ENCODE measurements around the gene SLC16A2.
"Not testable (repeated sequence)": the region's sequence is repeated elsewhere in the genome, so short reads cannot be mapped to it uniquely, and the experiment has no call there.

Gene SLC16A2

GRCh38 chrX:74509989-74510388, 88.7 kb downstream of the SLC16A2 start:
- no peak for DNase-seq

- no peak for DNase-seq
These were observed 89.1 kb downstream of the SLC16A2 start for GRCh38 chrX:74510401-74510800.

DNA sequence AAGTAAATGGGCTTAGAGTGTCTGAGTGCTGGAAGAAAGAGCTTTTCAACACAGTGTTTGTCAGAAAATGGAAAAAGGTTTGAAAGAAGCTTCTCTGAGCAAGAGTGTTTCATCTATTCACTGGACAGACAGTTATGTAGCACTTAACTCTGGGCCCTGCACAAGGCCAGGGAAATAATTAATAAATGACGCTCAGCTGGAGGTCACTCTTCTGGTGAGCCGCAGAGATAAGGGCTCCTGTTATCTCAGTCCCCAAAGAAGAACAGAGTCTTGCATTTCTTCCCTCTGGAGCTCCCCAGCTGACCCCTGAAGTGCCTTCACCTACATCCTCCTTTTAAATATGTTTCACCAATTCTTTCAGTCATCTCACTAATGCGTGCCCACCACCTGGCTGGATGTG, 90.4 kb downstream of the SLC16A2 start:
- DNase-seq: no peak

- no peak for DNase-seq
These were observed 93.1 kb downstream of the SLC16A2 start for GRCh38 chrX:74514384-74514783.

GRCh38 chrX:74515356-74515755, 94.1 kb downstream of the SLC16A2 start:
- no peak for DNase-seq

GRCh38 chrX:74516013-74516412, 94.7 kb downstream of the SLC16A2 start:
- DNase-seq: not testable (repeated sequence)

DNA sequence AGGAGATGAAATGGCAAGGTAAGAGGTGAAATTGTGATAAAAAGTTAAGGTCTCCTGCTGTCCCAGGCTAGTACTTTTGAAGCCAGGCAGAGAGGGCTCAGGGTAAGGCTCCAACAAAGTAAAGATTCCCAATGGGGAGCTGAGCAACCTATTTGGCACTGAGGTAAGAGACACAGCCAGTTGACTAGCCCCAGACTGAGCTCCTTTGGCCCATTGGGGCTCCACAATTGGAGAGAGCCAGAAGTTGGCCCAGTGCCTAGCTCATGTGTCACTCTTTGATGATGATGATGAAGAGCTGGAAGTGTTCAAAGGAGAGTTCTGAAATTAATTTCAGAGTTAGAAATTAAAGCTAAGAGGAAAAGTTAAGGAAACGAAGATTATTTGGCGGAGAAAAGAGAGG, 98.6 kb downstream of the SLC16A2 start:
- DNase-seq: no peak

DNA sequence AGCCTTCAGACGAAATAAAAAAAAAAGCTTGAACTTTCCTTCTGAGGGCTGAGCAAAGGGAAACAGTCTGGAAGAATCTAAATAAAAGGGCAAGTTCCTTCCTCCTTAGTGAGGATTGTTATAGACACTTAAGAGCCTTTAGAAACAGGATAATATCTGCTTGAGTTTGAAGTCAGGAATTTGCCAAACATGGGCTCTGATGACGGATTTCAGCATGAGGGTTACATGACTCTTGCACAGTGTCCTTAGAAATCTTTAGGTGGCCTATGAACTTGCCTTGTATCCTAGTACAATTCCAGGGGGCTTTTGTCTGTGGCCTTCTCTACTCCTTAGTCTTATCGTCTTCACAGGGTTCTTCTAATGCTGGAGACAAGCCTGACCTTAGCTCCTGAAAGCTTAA, 99.0 kb downstream of the SLC16A2 start:
- DNase-seq: no peak

DNA sequence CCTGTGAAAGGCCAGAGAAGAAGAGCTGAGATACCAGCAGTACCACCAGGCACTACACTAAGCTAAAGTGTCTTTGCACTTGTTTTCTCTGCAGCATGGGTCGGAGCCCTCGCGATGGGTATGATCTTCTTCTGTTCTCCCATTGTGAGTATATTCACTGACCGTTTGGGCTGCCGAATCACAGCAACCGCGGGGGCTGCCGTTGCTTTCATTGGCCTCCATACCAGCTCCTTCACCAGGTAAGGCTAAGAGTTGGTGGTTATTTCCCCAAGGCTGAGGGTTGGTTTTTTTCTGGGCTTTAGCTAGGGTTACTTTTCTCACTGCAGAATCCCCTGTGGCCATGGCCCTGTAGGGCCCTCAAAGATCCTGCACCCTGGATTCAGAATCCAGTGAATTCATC, 99.6 kb downstream of the SLC16A2 start:
- no peak for DNase-seq

GRCh38 chrX:74521961-74522751, 100.9 kb downstream of the SLC16A2 start:
- no peak for DNase-seq

DNA sequence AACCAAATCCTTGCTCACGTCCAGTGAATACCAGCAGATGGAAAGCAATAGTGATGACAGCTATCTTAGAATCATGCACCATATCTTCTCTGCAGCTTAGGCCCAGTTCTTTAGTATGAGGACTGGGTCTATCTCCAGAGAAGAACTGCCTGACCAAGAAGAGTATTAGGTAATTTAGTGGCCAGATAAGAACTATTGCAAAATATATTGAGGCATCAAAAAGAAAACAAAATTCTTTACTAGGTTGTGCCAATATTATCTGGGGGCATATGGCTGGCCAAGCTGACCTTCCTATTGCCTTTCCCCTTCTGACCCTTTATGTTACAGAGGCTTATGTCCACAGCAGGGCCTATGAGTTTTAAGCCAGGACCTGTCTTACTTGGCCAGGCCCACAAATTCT, 101.9 kb downstream of the SLC16A2 start:
- DNase-seq: no peak

- DNase-seq: no peak
These were observed 102.8 kb downstream of the SLC16A2 start for GRCh38 chrX:74523870-74524735.

- no peak for DNase-seq
These were observed 103.8 kb downstream of the SLC16A2 start for GRCh38 chrX:74525116-74525515.

DNA sequence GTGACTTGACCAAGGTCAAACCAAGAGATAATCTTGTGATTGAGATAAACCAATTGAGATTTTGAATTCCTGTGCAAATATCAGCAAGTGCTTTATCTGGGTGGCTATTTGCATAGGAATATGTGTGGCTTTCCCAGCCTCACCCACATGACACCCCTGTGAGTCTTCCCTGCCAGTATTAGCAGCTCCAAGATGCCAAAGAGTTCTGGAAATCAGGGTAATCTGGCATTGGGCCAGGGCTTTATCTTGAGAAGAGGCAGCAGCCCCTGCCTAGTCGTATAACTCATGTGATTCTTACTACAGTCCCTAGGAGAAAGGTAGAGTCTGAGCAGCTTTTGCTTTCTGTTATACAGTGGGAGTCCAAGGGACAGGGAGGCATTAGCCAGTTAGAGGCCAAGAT, 105.5 kb downstream of the SLC16A2 start:
- no peak for DNase-seq

- DNase-seq: no peak
These were observed 106.1 kb downstream of the SLC16A2 start for GRCh38 chrX:74527350-74527749.

DNA sequence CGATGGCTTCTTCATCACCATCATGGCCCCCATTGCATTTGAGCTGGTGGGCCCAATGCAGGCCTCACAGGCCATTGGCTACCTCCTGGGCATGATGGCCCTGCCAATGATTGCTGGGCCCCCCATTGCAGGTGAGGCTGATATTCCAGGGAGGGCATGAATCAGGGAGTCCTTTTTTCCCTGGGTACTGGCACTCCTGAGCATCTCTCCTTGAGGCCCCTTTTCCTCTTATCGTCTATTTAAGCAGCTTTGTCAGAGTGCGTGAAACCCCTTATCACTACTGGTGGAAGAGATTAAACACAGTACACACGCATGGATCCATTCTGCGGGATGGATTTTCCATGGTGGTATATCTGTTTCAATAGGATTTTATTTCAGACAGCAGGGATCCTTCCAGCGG, 108.0 kb downstream of the SLC16A2 start:
- DNase-seq: no peak

- no peak for DNase-seq
These were observed 109.8 kb downstream of the SLC16A2 start for GRCh38 chrX:74531081-74531480.

- peak; percentile 23 for DNase-seq
These were observed 113.3 kb downstream of the SLC16A2 start for GRCh38 chrX:74534569-74535038.

- peak; percentile 42 for DNase-seq
These were observed 113.8 kb downstream of the SLC16A2 start for GRCh38 chrX:74535086-74535407.

GRCh38 chrX:74535408-74536151, 114.3 kb downstream of the SLC16A2 start:
- peak; percentile 60 for DNase-seq

- peak; percentile 79 for DNase-seq
These were observed 115.0 kb downstream of the SLC16A2 start for GRCh38 chrX:74536152-74536831.

DNA sequence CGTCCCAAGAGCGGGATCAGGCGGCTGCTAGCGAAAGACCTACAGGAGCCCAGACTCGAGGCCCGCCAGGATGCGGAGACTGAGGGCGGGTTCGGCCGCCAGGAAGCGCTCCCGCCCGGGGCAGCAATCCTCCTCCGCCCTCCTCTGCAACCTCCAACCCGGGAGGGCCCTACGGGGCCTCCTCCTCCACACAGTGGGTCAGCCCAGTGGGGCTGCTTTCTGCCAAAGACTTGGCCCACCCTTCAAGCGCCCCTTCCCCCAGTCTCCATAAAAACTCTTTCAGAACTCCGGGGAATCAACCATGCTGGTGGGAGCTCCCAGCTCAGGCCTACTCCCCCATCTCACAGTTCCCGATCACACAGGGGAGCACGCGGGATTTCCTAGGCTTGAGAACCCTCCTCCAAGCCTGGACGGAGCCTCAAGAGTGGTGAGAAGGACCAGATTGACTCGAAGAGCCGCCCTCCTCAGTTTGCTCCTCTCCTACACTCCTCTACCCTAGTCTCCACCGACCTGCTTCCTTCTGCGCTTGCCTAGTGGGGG, 115.6 kb downstream of the SLC16A2 start:
- DNase-seq: no peak
